Erythroblast (primary cell): ENCODE data around the gene RGS11.

Experiments
- DNase-seq, 2 experiments: peaks; one replicate each; lab custom pipeline; 2025; lab: John Stamatoyannopoulos, UW
- GATA1 ChIP-seq: IDR thresholded peaks from 2 replicates; pipeline ENCODE4 v1.6.1; 2011; ENCODE audit warnings: low read depth, mild to moderate bottlenecking, control low read depth, low read length, moderate library complexity
- POLR2A ChIP-seq: IDR thresholded peaks from 2 replicates; pipeline ENCODE4 v1.6.1; 2011; ENCODE audit warnings: mild to moderate bottlenecking, low read length

The RGS11 gene

GRCh38 chr16:290015-290680 is 14.4 kb upstream of the RGS11 start:
- TF ChIP-seq GATA1 = no peak
- TF ChIP-seq POLR2A = no peak
- DNase-seq = no peak

GRCh38 chr16:289395-289997 is 13.8 kb upstream of the RGS11 start:
- TF ChIP-seq GATA1 (no peak), POLR2A (no peak)
- no peak for DNase-seq

GRCh38 chr16:287981-288920 is 12.5 kb upstream of the RGS11 start:
- DNase-seq = no peak
- no peak for TF ChIP-seq GATA1
- no peak for TF ChIP-seq POLR2A

GRCh38 chr16:287298-287811 is 11.6 kb upstream of the RGS11 start:
- no peak for DNase-seq
- TF ChIP-seq POLR2A = no peak
- no peak for TF ChIP-seq GATA1

GRCh38 chr16:286491-287297 is 10.9 kb upstream of the RGS11 start:
- TF ChIP-seq POLR2A (no peak), GATA1 (no peak)
- no peak for DNase-seq

GRCh38 chr16:285146-286055 is 9.7 kb upstream of the RGS11 start:
- DNase-seq = no peak
- TF ChIP-seq GATA1 (no peak), POLR2A (no peak)

- DNase-seq = no peak
- TF ChIP-seq GATA1 = no peak
- TF ChIP-seq POLR2A = no peak
These were observed 8.7 kb upstream of the RGS11 start for GRCh38 chr16:284204-285120.

GRCh38 chr16:283033-283805 is 7.5 kb upstream of the RGS11 start, which contains the start of gene PDIA2:
Gene PDIA2 (plus strand): TSS chr16:283164. CDS start chr16:283170, 6 bp downstream.
- DNase-seq = no peak

GRCh38 chr16:282491-282890 is 6.7 kb upstream of the RGS11 start:
- TF ChIP-seq POLR2A (no peak), GATA1 (no peak)
- DNase-seq = no peak

More at GRCh38 chr16:283033-283805, 7.5 kb upstream of the RGS11 start, which contains the start of gene PDIA2:
- no peak for TF ChIP-seq GATA1

GRCh38 chr16:281660-282255 is 6.0 kb upstream of the RGS11 start:
- no peak for DNase-seq
- TF ChIP-seq POLR2A = no peak
- TF ChIP-seq GATA1 = no peak
